H1 (cell line): Measurements from ENCODE around the gene MIS18A. TPM values are rescaled to one million over a fixed set of nuclear protein-coding genes. Genes with fewer than 3 reads are reported as not detected.

Source experiments
- CTCF ChIA-PET: fragments of 300-600 bp; sonication (Branson Sonifier 250); formaldehyde crosslinking; loops from one replicate; lab custom pipeline; 2021; ENCODE audit not compliant: partially characterized antibody; lab: Charles Lee
- POLR2A ChIA-PET: fragments of 300-600 bp; sonication (Branson Sonifier 250); formaldehyde crosslinking; loops from one replicate; lab custom pipeline; 2021; ENCODE audit warnings: inconsistent platforms; ENCODE audit not compliant: partially characterized antibody; lab: Charles Lee
- DNase-seq, 2 experiments: peaks; one replicate each; pipeline versions ENCODE4 v3.0.0 to v3.0.0-alpha.2; 2010 to 2022; ENCODE audit warnings: low spot score in 2 of 2, low read depth in 1 of 2, mixed read lengths in 1 of 2
- FAIRE-seq: peaks from 2 replicates; lab custom pipeline; 2011; peaks lifted over from hg19 to GRCh38; lab: Jason Lieb, UNC
- H2AFZ ChIP-seq: 2 replicates; pipeline ENCODE4 v1.8.1; 2012; ENCODE audit warnings: low read length, inconsistent platforms
- H2AK5ac ChIP-seq: 2 replicates; pipeline ENCODE4 v1.6.1; 2013; ENCODE audit warnings: low read depth, low read length
- H2BK120ac ChIP-seq: replicated peaks from 2 replicates; pipeline ENCODE3; 2013; ENCODE audit warnings: low read depth, low read length, inconsistent platforms
- H2BK12ac ChIP-seq: 2 replicates; pipeline ENCODE4 v1.6.1; 2013; ENCODE audit warnings: low read depth, low read length
- H2BK15ac ChIP-seq: 2 replicates; pipeline ENCODE4 v1.6.1; 2013; ENCODE audit warnings: low read length
- H2BK20ac ChIP-seq: 2 replicates; pipeline ENCODE4 v1.6.1; 2013; ENCODE audit warnings: low read length
- H2BK5ac ChIP-seq: 2 replicates; pipeline ENCODE4 v1.6.1; 2013; ENCODE audit warnings: low read depth, low read length
- H3K14ac ChIP-seq: 2 replicates; pipeline ENCODE4 v1.6.1; 2013; ENCODE audit warnings: inconsistent platforms; ENCODE audit not compliant: insufficient read length
- H3K18ac ChIP-seq: 2 replicates; pipeline ENCODE4 v1.6.1; 2013; ENCODE audit warnings: low read length; ENCODE audit errors: extremely low read depth
- H3K23ac ChIP-seq: 2 replicates; pipeline ENCODE4 v1.6.1; 2013; ENCODE audit warnings: inconsistent platforms; ENCODE audit not compliant: insufficient read length
- H3K23me2 ChIP-seq: 2 replicates; pipeline ENCODE4 v1.6.1; 2013; ENCODE audit warnings: low read depth, low read length
- H3K27ac ChIP-seq: 2 replicates; pipeline ENCODE4 v1.6.1; 2011; ENCODE audit warnings: low read depth, low read length, inconsistent platforms
- H3K27me3 ChIP-seq, 4 experiments: replicated peaks in 1 of 4; 1 replicate in 1 of 4; 2 replicates in 3 of 4; pipeline versions ENCODE4 v1.6.1 to v1.8.1; 2011 to 2013; ENCODE audit warnings: low read length in 3 of 4, mild to moderate bottlenecking in 3 of 4, inconsistent platforms in 2 of 4, mixed read lengths in 2 of 4, moderate library complexity in 1 of 4; ENCODE audit not compliant: control insufficient read depth in 3 of 4, insufficient read depth in 3 of 4; ENCODE audit errors: extremely low read depth in 1 of 4
- H3K36me3 ChIP-seq, 4 experiments: 2 replicates each; pipeline versions ENCODE4 v1.6.1 to v1.8.1; 2011 to 2013; ENCODE audit warnings: mild to moderate bottlenecking in 4 of 4, low read length in 3 of 4, moderate library complexity in 2 of 4, control low read depth in 1 of 4, inconsistent platforms in 1 of 4; ENCODE audit not compliant: insufficient read depth in 4 of 4, control insufficient read depth in 2 of 4
- H3K4ac ChIP-seq: replicated peaks from 2 replicates; pipeline ENCODE3; 2013; ENCODE audit warnings: low read length, low read depth, mixed read lengths, inconsistent platforms; ENCODE audit not compliant: insufficient read length
- H3K4me1 ChIP-seq, 4 experiments: replicated peaks in 1 of 4; 1 replicate in 1 of 4; 2 replicates in 3 of 4; pipeline versions ENCODE4 v1.6.1 to v1.8.1; 2011 to 2013; ENCODE audit warnings: low read length in 3 of 4, inconsistent platforms in 2 of 4, mixed read lengths in 1 of 4; ENCODE audit not compliant: insufficient read depth in 4 of 4, control insufficient read depth in 3 of 4
- H3K4me2 ChIP-seq, 2 experiments: 2 replicates each; pipeline versions ENCODE4 v1.6.1 to v1.8.1; 2011 to 2013; ENCODE audit warnings: low read depth in 2 of 2, low read length in 2 of 2, control low read depth in 1 of 2, inconsistent platforms in 1 of 2, mild to moderate bottlenecking in 1 of 2; ENCODE audit not compliant: insufficient read depth in 1 of 2
- H3K4me3 ChIP-seq, 4 experiments: fragments of 200-600, 300-600 bp in 1 of 4; sonication (generic), shearing (Covaris generic), sonication (Bioruptor Twin) in 1 of 4; 2 replicates each; pipeline versions ENCODE4 v1.5.1 to v1.8.1; 2011 to 2016; ENCODE audit warnings: low read length in 4 of 4, low read depth in 3 of 4, control low read depth in 2 of 4, inconsistent platforms in 2 of 4, mild to moderate bottlenecking in 2 of 4, mixed read lengths in 1 of 4, moderate library complexity in 1 of 4; ENCODE audit not compliant: insufficient read depth in 2 of 4; ENCODE audit errors: extremely low read depth in 1 of 4
- H3K56ac ChIP-seq: replicated peaks from 2 replicates; pipeline ENCODE3; 2013; ENCODE audit warnings: low read depth, mild to moderate bottlenecking, mixed read lengths, low read length, inconsistent platforms; ENCODE audit not compliant: insufficient read length
- H3K79me1 ChIP-seq: 2 replicates; pipeline ENCODE4 v1.6.1; 2013; ENCODE audit warnings: low read depth, low read length, control low read depth
- H3K79me2 ChIP-seq, 2 experiments: 2 replicates each; pipeline versions ENCODE4 v1.6.1 to v1.8.1; 2012 to 2013; ENCODE audit warnings: low read length in 2 of 2, mild to moderate bottlenecking in 2 of 2, inconsistent platforms in 1 of 2; ENCODE audit not compliant: insufficient read depth in 2 of 2, control insufficient read depth in 1 of 2
- H3K9ac ChIP-seq, 4 experiments: replicated peaks in 1 of 4; 1 replicate in 1 of 4; 2 replicates in 3 of 4; pipeline versions ENCODE4 v1.6.1 to v1.8.1; 2011 to 2013; ENCODE audit warnings: low read depth in 3 of 4, low read length in 3 of 4, control low read depth in 2 of 4, mild to moderate bottlenecking in 2 of 4, moderate library complexity in 2 of 4, inconsistent platforms in 1 of 4; ENCODE audit errors: extremely low read depth in 1 of 4
- H3K9me3 ChIP-seq, 2 experiments: 2 replicates each; pipeline versions ENCODE4 v1.6.1 to v1.8.1; 2012 to 2013; ENCODE audit warnings: mild to moderate bottlenecking in 2 of 2, moderate library complexity in 2 of 2, control low read depth in 1 of 2, inconsistent platforms in 1 of 2, low read depth in 1 of 2, low read length in 1 of 2, mixed read lengths in 1 of 2; ENCODE audit not compliant: insufficient read depth in 2 of 2
- H4K20me1 ChIP-seq, 2 experiments: replicated peaks in 1 of 2; 2 replicates each; pipeline versions ENCODE3 to v1.8.1; 2011 to 2013; ENCODE audit warnings: inconsistent platforms in 2 of 2, low read length in 2 of 2, mild to moderate bottlenecking in 1 of 2; ENCODE audit not compliant: insufficient read depth in 2 of 2, control insufficient read depth in 1 of 2
- H4K5ac ChIP-seq: 2 replicates; pipeline ENCODE4 v1.6.1; 2013; ENCODE audit warnings: low read length, low read depth, mixed read lengths, inconsistent platforms; ENCODE audit not compliant: insufficient read length
- H4K8ac ChIP-seq: 2 replicates; pipeline ENCODE4 v1.8.0; 2013; ENCODE audit warnings: mild to moderate bottlenecking, moderate library complexity, low read length, inconsistent platforms; ENCODE audit not compliant: insufficient read depth; ENCODE audit errors: extremely low read depth
- H4K91ac ChIP-seq: replicated peaks from 2 replicates; pipeline ENCODE3; 2013; ENCODE audit warnings: low read length, mixed read lengths, inconsistent platforms; ENCODE audit not compliant: insufficient read length
- CHD2 ChIP-seq: IDR thresholded peaks from 2 replicates; pipeline ENCODE4 v1.6.1; 2012; ENCODE audit warnings: low read length, improper control_type of control experiment
- EGR1 ChIP-seq: IDR thresholded peaks from 2 replicates; pipeline ENCODE4 v1.6.1; 2011; ENCODE audit warnings: low read depth, low read length, borderline replicate concordance
- HDAC6 ChIP-seq: IDR thresholded peaks from one replicate; pipeline ENCODE4 v1.7.1; 2012; ENCODE audit warnings: low read depth, mild to moderate bottlenecking, inconsistent platforms, low read length, moderate library complexity
- KDM1A ChIP-seq: fragments of 200-600, 300-600 bp; sonication (generic); IDR thresholded peaks from 2 replicates; pipeline ENCODE4 v1.7.1; 2016; ENCODE audit warnings: mild to moderate bottlenecking, low read length, borderline replicate concordance
- NANOG ChIP-seq: IDR thresholded peaks from 2 replicates; pipeline ENCODE4 v1.6.1; 2011; ENCODE audit warnings: low read length, low read depth, mild to moderate bottlenecking, inconsistent platforms; ENCODE audit not compliant: insufficient read depth, poor library complexity, severe bottlenecking
- NRF1 ChIP-seq: IDR thresholded peaks from 2 replicates; pipeline ENCODE4 v1.6.1; 2011; ENCODE audit warnings: mild to moderate bottlenecking, low read depth, low read length, improper control_type of control experiment
- PHF8 ChIP-seq: fragments of 200-600 bp; sonication (generic); conservative IDR thresholded peaks from 2 replicates; pipeline ENCODE4 v1.7.1; 2012; ENCODE audit warnings: low read depth, mild to moderate bottlenecking, inconsistent platforms, low read length, moderate library complexity
- RAD21 ChIP-seq, 2 experiments: IDR thresholded peaks in 1 of 2; conservative IDR thresholded peaks in 1 of 2; 2 replicates each; pipeline ENCODE4 v1.6.1; 2011; ENCODE audit warnings: low read depth in 2 of 2, low read length in 2 of 2, improper control_type of control experiment in 1 of 2, inconsistent platforms in 1 of 2, mild to moderate bottlenecking in 1 of 2, moderate library complexity in 1 of 2
- RFX5 ChIP-seq: IDR thresholded peaks from 2 replicates; pipeline ENCODE4 v1.6.1; 2011; ENCODE audit warnings: low read depth, low read length, improper control_type of control experiment, borderline replicate concordance
- SP1 ChIP-seq: IDR thresholded peaks from 2 replicates; pipeline ENCODE4 v1.6.1; 2011; ENCODE audit warnings: low read depth, low read length
- TAF1 ChIP-seq: IDR thresholded peaks from 2 replicates; pipeline ENCODE4 v1.6.1; 2011; ENCODE audit warnings: mild to moderate bottlenecking, low read depth, low read length
- TAF7 ChIP-seq: optimal IDR thresholded peaks from 2 replicates; pipeline ENCODE3; 2011; ENCODE audit warnings: low read depth, mild to moderate bottlenecking, inconsistent platforms, low read length, moderate library complexity, borderline replicate concordance
- WGBS, 2 experiments: shearing (Covaris generic) in 1 of 2; methylation state at CpG; one replicate each; pipeline versions ENCODE4 v1.1.6 to v1.1.7; 2013 to 2015; ENCODE audit warnings: low lambda C conversion rate in 2 of 2, mixed read lengths in 2 of 2, inconsistent platforms in 1 of 2, low coverage in 1 of 2, missing lambda C conversion rate in 1 of 2; ENCODE audit not compliant: insufficient replicate concordance in 2 of 2, insufficient coverage in 1 of 2, insufficient read length in 1 of 2; ENCODE audit errors: extremely low coverage in 1 of 2, missing lambda C conversion rate in 1 of 2; 5-methylcytosine and 5-hydroxymethylcytosine counted together
- polyA plus RNA-seq, 7 experiments: library from polyadenylated mRNA; depleted of rRNA in 3 of 7; stranded (reverse) in 5 of 7; unstranded in 2 of 7; fragments of >200 nt in 5 of 7; fragments of 200-250 nt in 2 of 7; gene quantifications; 1 replicate in 5 of 7; 2 replicates in 1 of 7; 4 replicates in 1 of 7; pipeline versions ENCODE4 v1.2.1 to v1.2.3, GENCODE V29; 2011 to 2013; ENCODE audit warnings: missing spikeins in 2 of 7, mixed read lengths in 2 of 7
- total RNA-seq: library from RNA; stranded (reverse); fragmentation: NEBNext Ultra II Directional; extraction: Animal tissue kit (Norgen Biotek cat#: 25700); gene quantifications from 2 replicates; pipeline ENCODE4 v1.2.1, GENCODE V29; 2021
- TF ChIP-seq, protein P1 (sequence below): IDR thresholded peaks from 2 replicates; pipeline ENCODE4 v1.6.1; 2012; ENCODE audit warnings: inconsistent platforms

The MIS18A gene
- total and polyA plus RNA-seq, 2 of the 8 experiments (the other 6 are each of a cell fraction or from before 2014, with no cell fraction given): 28.9 to 53.0 TPM

DNA sequence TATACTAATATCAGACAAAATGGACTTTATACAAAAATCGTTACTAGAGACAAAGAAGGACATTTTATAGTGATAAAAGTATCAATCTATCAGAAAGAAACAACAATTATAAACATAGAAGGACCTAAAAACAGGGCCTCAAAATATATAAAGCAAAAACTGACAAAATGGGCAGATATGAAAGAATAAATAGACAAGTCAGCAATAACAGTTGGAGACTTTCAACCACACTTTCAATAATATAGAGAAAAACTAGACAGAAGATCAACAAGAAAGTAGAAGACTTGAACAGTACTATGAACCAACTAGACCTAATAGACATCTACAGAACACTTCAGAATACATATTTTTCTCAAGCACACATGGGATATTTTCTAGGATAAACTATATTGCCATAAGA is 52.4 kb downstream of the MIS18A start:
- no peak for DNase-seq
- H3K23ac ChIP-seq: no peak overlapping the region
- no peak overlapping the region for H4K8ac ChIP-seq
- H2BK20ac ChIP-seq: no peak overlapping the region
- H3K14ac ChIP-seq: no peak overlapping the region
- H3K9me3 ChIP-seq: no peaks in the 10 kb centered on the region
- no peaks in the 10 kb centered on the region for H3K36me3 ChIP-seq
- no peaks in the 10 kb centered on the region for H3K79me2 ChIP-seq
- H3K4me2 ChIP-seq: no peak overlapping the region
- FAIRE-seq: no peak
- TF ChIP-seq CHD2 (no peak), KDM1A (no peak), RFX5 (no peak), SP1 (no peak), RAD21 (IDR thresholded peaks at IDR 0.05 in 1 of 2, conservative IDR thresholded peaks at IDR 0.05 in 1 of 2; ENCODE audit: low read depth in 2 of 2, low read length in 2 of 2) (no peak), NRF1 (no peak), TAF1 (no peak), NANOG (no peak), EGR1 (no peak), TAF7 (no peak), HDAC6 (no peak), PHF8 (no peak)
- TF ChIP-seq, protein P1, sequence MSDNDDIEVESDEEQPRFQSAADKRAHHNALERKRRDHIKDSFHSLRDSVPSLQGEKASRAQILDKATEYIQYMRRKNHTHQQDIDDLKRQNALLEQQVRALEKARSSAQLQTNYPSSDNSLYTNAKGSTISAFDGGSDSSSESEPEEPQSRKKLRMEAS: no peak
- TF ChIP-seq, all 59 proteins: peak for 0
- Histone ChIP-seq H3K23me2 (no peaks in the 10 kb centered on the region), H4K20me1 (no peaks in the 10 kb centered on the region), H2BK5ac (no peak overlapping the region), H3K9ac (no peak overlapping the region), H2BK120ac (no peak overlapping the region), H3K27me3 (no peaks in the 10 kb centered on the region), H3K4me1 (peaks cover 0 to 4% (median 0%) of the 10 kb centered on the region in 4 experiments; a peak in 1 of 7 replicates), H2AK5ac (no peak overlapping the region), H3K4me3 (no peak overlapping the region), H4K91ac (no peak overlapping the region), H4K5ac (no peak overlapping the region), H3K4ac (no peak overlapping the region), H3K79me1 (no peaks in the 10 kb centered on the region), H2AFZ (no peak overlapping the region), H2BK12ac (no peak overlapping the region), H2BK15ac (no peak overlapping the region), H3K27ac (no peak overlapping the region), H3K56ac (no peak overlapping the region), H3K18ac (no peak overlapping the region)
- ChIA-PET POLR2A (no interaction called here), CTCF (no interaction called here)
- WGBS, 2 experiments: 92% methylated on average over 1 of the region's 1 CpG; no CpG with 5 or more reads in 1 of the 2 experiments
